T-helper 1 cell (primary cell): ENCODE data around the gene BNC1.

Experiments
- DNase-seq, 5 donors: peaks; one replicate each; pipeline ENCODE4 v3.0.0-alpha.2; 2012 to 2020
- total RNA-seq, 4 donors: gene quantifications; one replicate each; lab custom pipeline; 2026; lab: John Stamatoyannopoulos, UW

BNC1 gene
- total RNA-seq: 0 reads per million in 4 donors

DNA sequence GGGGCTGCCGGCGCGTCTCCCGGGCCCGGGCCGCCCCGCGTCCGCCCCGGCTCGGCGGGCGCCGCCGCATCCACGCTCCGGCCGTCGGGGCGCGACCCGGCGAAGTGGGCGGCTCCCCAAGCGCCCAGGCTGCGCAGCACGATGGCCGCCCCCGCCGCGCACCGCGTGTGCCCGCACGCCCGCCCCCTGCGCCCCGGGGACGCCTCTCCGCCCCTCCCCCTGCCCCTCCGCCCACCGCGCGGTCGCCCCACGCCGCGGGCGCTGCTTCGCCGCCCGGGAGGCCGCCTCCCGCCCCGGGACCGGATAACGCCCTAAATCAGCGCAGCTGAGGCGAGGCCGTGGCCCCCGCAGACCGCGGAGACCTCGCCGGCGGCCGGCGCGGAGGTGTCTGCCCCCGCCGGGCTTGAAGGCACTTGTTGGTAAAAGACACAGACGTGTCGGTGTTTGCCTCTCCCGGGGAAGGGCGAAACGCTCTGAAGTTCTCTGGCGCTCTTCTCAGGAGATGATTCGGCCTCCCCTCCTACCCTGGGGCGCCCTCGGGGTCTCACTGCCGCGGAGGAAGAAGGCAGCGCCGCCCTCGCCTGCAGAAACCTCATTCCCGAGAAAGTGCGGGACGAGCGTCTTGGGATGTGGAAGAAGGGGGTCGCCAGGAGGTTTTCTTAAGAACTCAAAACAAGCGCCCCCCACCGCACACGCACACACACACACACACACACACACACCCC is at the start of gene BNC1:
Gene BNC1, minus strand, starts transcription at position 106 of the 725 bp plus-strand sequence. Its CDS starts 36 bp downstream, at position 70.
- no peak for DNase-seq

DNA sequence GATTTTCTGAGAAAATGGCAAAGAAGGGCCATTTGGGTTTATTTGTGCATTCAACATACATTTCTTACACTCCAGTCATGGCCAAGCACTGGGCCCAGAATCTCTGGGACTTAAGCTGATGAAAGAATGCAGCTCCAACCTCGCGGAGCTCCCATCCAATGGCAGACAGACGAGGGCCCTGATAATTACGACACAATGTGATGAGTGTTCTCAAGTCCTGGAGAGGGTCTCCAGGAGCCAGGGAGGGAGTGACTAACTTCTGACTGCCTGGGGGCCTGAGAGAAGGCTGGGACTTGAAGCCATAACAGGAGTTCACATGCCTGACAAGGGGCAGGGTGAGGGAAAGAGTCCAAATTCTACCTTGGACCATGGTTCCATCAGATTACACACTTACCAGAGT is 42.6 kb upstream of the BNC1 start:
- no peak for DNase-seq

DNA sequence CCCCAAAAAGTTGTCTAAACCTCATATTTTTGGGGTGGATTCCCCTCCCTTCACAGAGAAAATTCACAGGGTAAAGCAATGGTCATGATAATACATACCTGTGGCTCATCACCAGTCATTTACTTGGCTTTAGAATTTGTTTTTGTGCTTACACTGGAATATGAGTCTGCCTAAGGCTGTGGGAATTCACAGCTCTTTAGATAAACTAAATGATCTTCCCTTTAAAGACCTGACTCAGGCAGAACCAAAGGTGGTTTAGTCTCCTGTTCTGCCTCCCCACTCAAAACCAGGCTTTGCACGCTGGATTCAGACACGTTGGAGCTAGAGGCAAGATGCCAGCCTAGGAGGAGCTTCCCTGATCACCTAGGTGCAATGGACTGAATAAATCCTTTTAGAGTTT is 40.3 kb upstream of the BNC1 start:
- no peak for DNase-seq

- no peak for DNase-seq
Observed at GRCh38 chr15:83323296-83323711, 38.8 kb upstream of the BNC1 start.

DNA sequence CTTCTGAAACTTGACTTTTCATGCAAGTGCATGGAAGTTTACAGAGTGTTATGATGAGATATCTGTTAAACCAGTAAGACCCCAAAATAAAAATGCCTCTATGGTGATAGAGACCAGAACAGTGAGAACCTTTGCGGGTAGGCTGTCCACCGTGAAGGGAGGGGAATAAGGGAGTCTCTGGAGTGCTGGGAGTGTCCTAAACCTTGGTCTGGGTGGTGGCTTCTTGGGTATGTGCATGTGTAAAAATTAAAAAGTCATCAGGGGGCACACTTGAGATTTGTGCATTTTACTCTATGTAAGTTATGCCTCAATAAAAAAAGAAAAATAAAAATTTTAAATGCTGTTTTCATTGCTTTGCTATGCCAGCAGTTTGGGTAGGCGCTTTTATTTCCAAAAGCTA is 38.2 kb upstream of the BNC1 start:
- no peak for DNase-seq

- DNase-seq: no peak
Observed at GRCh38 chr15:83322061-83322460, 37.6 kb upstream of the BNC1 start.

- no peak for DNase-seq
Observed at GRCh38 chr15:83320844-83321243, 36.4 kb upstream of the BNC1 start.

- DNase-seq: no peak
Observed at GRCh38 chr15:83320404-83320803, 35.9 kb upstream of the BNC1 start.

GRCh38 chr15:83319771-83320170 is 35.3 kb upstream of the BNC1 start:
- DNase-seq: no peak

DNA sequence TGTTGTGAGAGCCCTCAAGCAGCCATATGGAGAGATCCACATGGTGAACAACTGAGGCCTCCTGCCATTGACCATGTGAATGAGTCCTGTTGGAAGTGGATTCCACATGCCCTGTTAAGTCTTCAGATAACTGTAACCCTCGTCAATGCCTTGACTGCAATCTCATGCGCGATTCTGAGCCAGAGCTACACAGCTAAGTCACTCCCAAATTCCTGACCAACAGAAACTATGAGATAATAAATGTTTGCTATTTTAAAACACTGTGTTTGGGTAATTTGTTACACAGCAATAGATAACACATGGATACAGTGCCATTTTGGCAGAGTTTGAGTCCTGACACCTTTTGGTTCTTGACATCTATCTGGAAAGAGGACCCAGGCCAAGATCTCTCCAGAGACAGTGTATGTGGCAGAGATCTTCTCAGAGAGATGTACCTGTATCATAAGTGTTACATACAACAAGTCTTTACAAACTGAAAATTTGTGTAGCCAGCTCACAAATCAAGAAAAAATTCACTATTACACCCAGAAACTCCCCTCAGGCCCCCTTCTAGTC is 34.5 kb upstream of the BNC1 start:
- DNase-seq: no peak

DNA sequence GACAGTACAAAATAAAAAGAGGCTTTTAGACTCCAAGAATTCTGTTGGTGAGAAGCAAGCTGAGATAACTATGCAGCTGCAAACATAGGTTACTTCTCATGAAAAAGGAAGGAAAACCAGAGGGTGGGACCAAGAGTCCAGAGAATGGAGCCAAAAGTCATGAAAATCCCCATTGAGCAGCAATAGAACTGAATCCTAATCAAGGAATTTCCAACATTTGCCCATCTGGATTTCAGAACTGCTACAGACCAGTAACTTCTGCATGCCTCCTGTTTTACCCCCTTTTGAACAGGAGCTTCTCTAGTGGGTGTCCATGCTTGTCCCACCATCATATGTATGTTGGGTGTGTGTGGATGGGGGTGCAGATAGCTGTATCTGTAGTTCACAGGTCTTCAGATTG is 33.6 kb upstream of the BNC1 start:
- no peak for DNase-seq

DNA sequence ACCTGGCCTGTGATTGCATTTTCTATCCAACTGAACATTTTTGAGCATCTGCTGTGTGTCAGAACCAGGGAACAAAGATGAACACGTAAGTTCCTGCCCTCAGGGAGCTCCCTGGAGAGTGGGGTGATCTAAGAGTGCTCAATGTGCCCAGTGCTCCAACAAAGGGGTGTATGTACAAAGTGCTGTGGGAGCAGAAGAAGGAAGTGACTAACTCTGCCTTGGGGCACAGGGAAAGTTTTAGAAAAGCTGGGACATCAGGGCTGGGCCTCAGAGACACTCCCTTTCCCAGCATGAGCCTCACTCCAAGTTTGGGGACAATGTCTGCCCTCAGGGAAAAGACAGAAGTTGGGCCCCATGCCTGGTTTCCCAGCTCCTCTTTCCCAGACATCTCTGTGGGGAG is 27.6 kb upstream of the BNC1 start:
- DNase-seq: no peak

GRCh38 chr15:83310521-83311456 is 26.3 kb upstream of the BNC1 start:
- DNase-seq: no peak

DNA sequence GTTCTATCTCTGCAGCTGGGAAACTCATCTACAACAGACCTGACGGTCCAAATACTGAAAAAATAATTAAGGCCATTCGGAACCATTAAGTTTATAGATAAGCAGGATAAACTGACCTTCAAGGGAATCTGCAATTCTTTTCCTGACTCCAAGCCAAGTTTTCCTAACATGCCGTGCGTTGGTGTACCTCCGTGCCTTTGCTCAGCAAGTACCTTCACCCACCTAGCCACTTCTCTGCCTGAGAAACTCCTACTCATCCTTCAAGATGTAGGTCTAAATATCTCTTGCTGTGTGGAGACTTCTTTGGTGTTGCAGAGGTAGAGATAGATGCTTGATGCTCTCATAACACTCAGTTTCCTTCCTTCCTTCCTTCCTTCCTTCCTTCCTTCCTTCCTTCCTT is 24.2 kb upstream of the BNC1 start:
- no peak for DNase-seq

GRCh38 chr15:83306561-83306960 is 22.1 kb upstream of the BNC1 start:
- no peak for DNase-seq

DNA sequence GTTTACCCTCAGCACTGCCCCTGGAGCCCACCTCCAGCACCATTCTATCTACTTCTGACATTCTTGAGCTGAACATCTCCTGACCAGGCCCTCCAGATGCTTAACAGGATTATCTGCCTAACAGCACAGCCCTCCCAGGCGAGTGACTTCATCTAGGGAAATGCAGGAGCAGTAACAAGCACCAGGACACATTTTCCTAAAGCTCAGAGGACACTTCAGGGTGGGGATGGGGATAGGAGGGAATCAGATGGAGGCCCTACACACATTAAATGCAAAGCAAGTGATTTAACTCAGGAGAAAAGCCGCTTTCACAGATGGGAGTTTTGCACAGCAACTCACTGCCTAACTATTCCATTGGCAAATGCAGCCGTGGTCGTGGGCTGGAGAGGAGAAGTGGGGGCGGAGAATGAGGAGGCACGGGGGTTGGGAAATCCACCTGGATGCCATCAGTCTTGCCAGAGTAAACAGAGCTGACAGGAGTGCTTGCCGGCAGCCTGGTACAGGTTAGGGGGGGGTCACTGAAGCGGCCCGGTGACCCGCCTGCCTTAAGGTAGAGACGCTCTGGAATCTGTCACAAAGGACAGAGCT is 21.3 kb upstream of the BNC1 start:
- DNase-seq: no peak

DNA sequence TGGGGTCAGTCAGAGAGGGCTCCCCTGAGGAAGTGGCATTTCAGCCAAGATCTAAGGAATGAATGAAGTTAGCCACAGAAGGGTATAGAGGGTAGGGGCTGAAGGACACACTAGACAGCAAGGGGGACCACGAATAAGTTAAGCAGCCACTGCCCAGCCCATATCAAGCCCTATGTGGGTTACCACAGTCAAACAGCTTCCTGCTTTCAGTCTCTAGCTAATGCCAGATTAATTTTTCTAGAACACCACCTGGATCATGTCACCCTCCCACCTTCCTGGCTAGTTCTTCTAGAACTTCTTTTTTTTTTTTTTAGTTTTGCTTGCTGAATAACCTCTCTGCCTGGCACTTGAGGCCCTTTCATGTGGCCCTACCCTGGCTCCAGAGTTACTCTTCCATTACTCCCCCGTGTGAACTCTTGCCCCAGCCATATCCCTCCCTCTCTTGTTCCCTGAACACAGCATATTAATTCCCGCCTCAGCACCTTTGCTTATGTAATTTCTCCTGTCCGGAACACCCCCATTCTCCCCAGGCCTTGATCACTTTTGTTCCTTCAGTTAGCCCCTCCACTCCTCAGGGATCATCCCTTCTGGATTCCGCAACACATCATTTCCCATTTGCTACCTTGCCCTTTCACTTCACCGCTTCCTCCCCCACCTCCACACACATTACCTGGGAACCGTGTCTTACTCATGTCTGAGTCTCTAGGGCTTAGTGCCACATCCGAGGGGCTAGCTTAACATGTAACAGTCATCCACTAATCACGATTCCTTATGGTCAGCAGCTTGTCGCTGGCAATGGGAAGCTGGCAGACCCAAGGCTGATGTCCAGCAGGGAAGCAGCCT is 20.6 kb upstream of the BNC1 start:
- no peak for DNase-seq

DNA sequence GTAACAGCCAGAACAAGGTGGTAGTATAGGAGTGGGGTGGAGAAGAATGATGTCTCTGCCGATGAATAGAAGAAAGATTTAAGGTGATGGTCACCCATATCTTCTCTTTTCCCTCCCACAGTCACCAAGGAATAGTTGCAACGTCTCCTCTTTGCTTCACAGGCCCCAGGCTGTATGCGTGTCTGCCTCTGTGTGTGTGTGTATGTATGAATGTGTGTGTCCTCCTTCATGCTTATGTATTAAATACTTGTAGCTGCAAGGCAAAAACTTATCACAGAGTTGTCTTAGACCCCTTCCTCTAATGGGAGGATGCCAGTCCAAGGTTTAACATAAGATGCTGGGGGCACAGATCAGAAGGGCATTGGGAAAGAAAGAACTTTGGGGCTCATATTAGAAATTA is 19.1 kb upstream of the BNC1 start:
- DNase-seq: no peak

DNA sequence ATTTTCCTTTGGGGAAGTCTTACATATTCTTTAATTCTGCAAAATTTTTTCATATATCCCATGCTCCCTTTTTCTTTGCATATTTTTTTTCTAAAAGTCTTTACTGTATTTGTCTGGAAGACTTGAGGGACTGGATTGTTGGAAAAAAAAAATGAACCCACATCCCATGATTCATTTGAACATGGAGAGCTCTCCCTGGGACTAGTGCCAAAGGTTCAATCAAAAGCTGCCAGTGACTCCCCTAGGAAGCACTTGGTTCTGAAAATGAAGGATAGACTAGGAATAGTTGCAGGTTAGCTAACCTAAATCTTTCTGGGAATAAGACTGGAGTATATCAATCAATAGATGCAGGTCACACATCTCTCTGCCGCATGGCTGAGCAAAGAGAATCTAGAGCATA is 16.4 kb upstream of the BNC1 start:
- DNase-seq: no peak

GRCh38 chr15:83299462-83299861 is 15.0 kb upstream of the BNC1 start:
- DNase-seq: no peak

DNA sequence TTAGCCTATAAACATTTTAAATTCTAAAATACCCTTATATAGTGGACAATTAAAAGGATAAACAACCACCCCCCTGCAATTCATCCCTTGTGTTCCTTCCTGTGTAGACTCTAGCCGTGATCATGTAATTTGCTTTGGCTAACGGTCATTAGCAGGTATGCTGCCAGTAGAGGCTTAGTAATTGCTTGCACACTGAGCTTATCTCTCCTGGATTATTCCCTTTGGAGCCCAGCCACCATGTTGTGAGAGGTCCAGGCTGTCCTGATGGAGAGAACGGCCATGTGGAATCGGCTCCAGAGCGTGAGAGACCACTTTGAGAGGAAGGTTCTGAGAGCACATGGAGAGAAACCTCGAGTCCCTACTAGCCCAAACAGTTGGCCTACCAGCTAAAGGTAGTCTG is 11.0 kb upstream of the BNC1 start:
- DNase-seq: no peak

GRCh38 chr15:83293201-83293600 is 8.7 kb upstream of the BNC1 start:
- no peak for DNase-seq
